BLaER1 treated with 17β-estradiol and CSF1 and Interleukin-3, amounts not matched to agents 10 nM and 100 nM (cell line): ENCODE measurements around the gene ERC2.

Experiments
- H3K27ac ChIP-seq, 11 experiments: shearing (Covaris generic); formaldehyde crosslinking; 2 replicates each; pipeline ENCODE4 v1.8.1; 2022
- H3K27me3 ChIP-seq, 11 experiments: shearing (Covaris generic); formaldehyde crosslinking; 2 replicates each; pipeline ENCODE4 v1.8.1; 2022
- H3K36me3 ChIP-seq, 11 experiments: shearing (Covaris generic); formaldehyde crosslinking; 2 replicates each; pipeline ENCODE4 v1.8.1; 2022
- H3K4me1 ChIP-seq, 10 experiments: shearing (Covaris generic); formaldehyde crosslinking; 2 replicates each; pipeline ENCODE4 v1.8.1; 2022
- H3K4me2 ChIP-seq, 11 experiments: shearing (Covaris generic); formaldehyde crosslinking; 2 replicates each; pipeline ENCODE4 v1.8.1; 2022
- H3K4me3 ChIP-seq, 10 experiments: shearing (Covaris generic); formaldehyde crosslinking; 2 replicates each; pipeline ENCODE4 v1.8.1; 2022
- H3K9ac ChIP-seq, 11 experiments: shearing (Covaris generic); formaldehyde crosslinking; 2 replicates each; pipeline ENCODE4 v1.8.1; 2022
- H3K9me3 ChIP-seq, 11 experiments: shearing (Covaris generic); formaldehyde crosslinking; replicated peaks in 1 of 11; 2 replicates each; pipeline ENCODE4 v1.8.1; 2022
- H4K20me1 ChIP-seq, 11 experiments: shearing (Covaris generic); formaldehyde crosslinking; 2 replicates each; pipeline ENCODE4 v1.8.1; 2022
- Cebpa-rat ChIP-seq, 11 experiments: shearing (Covaris generic); IDR thresholded peaks; 2 replicates each; pipeline ENCODE4 v1.8.1; 2022

The ERC2 gene

GRCh38 chr3:55641964-55642363 is 826.3 kb downstream of the ERC2 start:
- Histone ChIP-seq H3K9me3 (no peaks in the 10 kb centered on the region), H3K27ac (no peak overlapping the region), H3K4me1 (peaks cover 0 to 13% (median 5%) of the 10 kb centered on the region in 10 experiments; a peak in 10 of 20 replicates), H3K36me3 (no peaks in the 10 kb centered on the region), H3K4me3 (no peak overlapping the region), H3K27me3 (no peaks in the 10 kb centered on the region), H3K4me2 (peak overlapping the region in 1 of 11 experiments; percentile 10; a peak in 1 of 22 replicates), H4K20me1 (no peaks in the 10 kb centered on the region), H3K9ac (no peak overlapping the region)
- no peak for TF ChIP-seq Cebpa-rat (IDR thresholded peaks at IDR 0.05)

- Histone ChIP-seq H3K27ac (no peak overlapping the region), H3K4me2 (peak overlapping the region in 5 of 11 experiments; percentile 5 to 56 (median 32); a peak in 8 of 22 replicates), H3K9me3 (no peaks in the 10 kb centered on the region), H3K27me3 (no peaks in the 10 kb centered on the region), H3K4me1 (peaks cover 0 to 13% (median 5%) of the 10 kb centered on the region in 10 experiments; a peak in 10 of 20 replicates), H3K36me3 (no peaks in the 10 kb centered on the region), H3K9ac (no peak overlapping the region), H4K20me1 (no peaks in the 10 kb centered on the region), H3K4me3 (no peak overlapping the region)
- no peak for TF ChIP-seq Cebpa-rat (IDR thresholded peaks at IDR 0.05)
Measured at GRCh38 chr3:55639896-55640765, 828.1 kb downstream of the ERC2 start.

DNA sequence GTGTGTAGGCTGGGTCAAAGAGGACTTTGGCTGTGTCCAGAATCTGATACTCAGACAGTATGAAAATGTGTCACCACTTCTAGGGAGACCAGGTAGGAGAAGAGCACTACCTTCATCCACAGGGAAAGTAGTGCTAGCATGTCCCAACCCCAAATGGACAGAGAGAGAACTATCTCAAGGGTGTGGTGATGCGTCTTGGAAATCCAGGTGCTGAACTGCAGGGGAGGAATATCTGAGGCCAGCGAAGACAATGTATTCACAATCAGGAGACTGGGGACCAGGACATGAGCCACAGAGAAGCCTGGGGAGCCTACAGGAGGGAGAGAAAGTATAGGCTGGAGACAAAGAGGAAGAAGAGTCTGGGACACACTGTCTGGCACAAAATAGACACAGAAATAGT is 829.1 kb downstream of the ERC2 start:
- Histone ChIP-seq H3K27me3 (no peaks in the 10 kb centered on the region), H3K4me3 (no peak overlapping the region), H3K9me3 (no peaks in the 10 kb centered on the region), H3K27ac (no peak overlapping the region), H3K36me3 (no peaks in the 10 kb centered on the region), H3K4me1 (peaks cover 0 to 13% (median 5%) of the 10 kb centered on the region in 10 experiments; a peak in 10 of 20 replicates), H3K4me2 (peak overlapping the region in 2 of 11 experiments; percentile 32 to 56; a peak in 2 of 22 replicates), H3K9ac (no peak overlapping the region), H4K20me1 (no peaks in the 10 kb centered on the region)
- no peak for TF ChIP-seq Cebpa-rat (IDR thresholded peaks at IDR 0.05)

DNA sequence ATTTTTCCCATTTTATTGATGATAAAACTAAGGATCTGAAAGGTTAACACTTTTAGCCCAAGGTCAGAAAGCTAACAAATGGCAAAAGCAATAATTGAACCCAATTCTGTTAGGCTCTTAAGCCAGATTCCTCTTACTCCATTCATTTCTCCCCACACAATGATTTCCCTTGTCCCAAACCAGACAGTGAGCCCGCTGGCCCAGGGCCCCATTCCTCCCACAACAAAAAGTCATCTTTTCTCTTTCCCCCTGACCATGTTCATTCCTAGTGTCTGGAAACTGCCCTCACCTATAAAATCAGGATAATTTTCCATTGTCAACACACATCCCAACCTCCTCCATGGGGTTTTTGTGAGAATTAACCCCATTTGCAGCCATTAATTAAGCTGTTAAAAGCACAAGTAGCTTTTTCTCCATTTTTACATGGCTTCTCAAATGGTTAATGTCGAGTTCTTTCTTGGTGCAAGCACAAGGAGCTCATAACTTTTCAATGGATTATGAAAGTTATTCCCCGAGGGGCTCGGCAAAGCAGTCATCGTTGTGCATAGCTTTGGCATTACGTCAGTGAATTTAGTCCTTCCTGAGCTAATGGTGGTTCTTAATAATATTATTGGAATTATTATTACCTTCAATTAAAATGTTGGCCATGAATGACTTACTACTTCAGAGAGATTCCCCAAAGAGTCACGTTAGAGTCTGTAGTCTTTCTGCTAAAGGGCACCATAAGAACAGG is 830.2 kb downstream of the ERC2 start:
- Histone ChIP-seq H3K27me3 (no peaks in the 10 kb centered on the region), H3K27ac (no peak overlapping the region), H4K20me1 (no peaks in the 10 kb centered on the region), H3K4me1 (peaks cover 0 to 13% (median 5%) of the 10 kb centered on the region in 10 experiments; a peak in 10 of 20 replicates), H3K4me2 (no peak overlapping the region), H3K9me3 (no peaks in the 10 kb centered on the region), H3K36me3 (no peaks in the 10 kb centered on the region), H3K9ac (no peak overlapping the region), H3K4me3 (no peak overlapping the region)
- TF ChIP-seq Cebpa-rat (IDR thresholded peaks at IDR 0.05), result no peak

GRCh38 chr3:55636300-55637195 is 831.7 kb downstream of the ERC2 start:
- Histone ChIP-seq H3K4me1 (peaks cover 0 to 13% (median 0%) of the 10 kb centered on the region in 10 experiments; a peak in 7 of 20 replicates), H3K9ac (no peak overlapping the region), H3K27me3 (no peaks in the 10 kb centered on the region), H4K20me1 (no peaks in the 10 kb centered on the region), H3K36me3 (no peaks in the 10 kb centered on the region), H3K9me3 (no peaks in the 10 kb centered on the region), H3K4me3 (no peak overlapping the region), H3K27ac (no peak overlapping the region), H3K4me2 (no peak overlapping the region)
- no peak for TF ChIP-seq Cebpa-rat (IDR thresholded peaks at IDR 0.05)

DNA sequence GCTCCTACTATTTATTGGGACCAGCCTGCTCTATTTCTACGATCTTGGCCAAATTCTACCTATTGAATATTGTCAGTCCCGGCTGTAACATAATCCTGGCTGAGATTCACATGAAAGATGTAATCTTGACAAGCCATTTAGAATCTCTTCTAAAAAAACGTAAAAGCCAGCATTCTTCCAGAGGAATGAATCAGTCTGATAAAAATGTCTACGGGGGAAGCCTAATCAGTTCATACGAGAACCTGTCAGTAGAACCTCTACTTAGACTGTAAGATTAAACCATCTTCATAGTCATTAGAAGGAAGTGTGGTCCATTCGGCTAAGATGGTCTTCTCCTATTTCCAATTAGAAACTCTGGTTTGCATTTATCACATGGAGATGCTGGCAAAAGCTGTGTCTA is 833.9 kb downstream of the ERC2 start:
- no peaks in the 10 kb centered on the region for H3K27me3 ChIP-seq
- no peak overlapping the region for H3K4me2 ChIP-seq
- H3K36me3 ChIP-seq, result no peaks in the 10 kb centered on the region
- H3K9ac ChIP-seq, result no peak overlapping the region
- H3K9me3 ChIP-seq, result no peaks in the 10 kb centered on the region
- H4K20me1 ChIP-seq, result no peaks in the 10 kb centered on the region
- no peak for TF ChIP-seq Cebpa-rat (IDR thresholded peaks at IDR 0.05)
- no peak overlapping the region for H3K4me3 ChIP-seq
- no peak overlapping the region for H3K27ac ChIP-seq
- H3K4me1 ChIP-seq, result peaks cover 0 to 2% (median 0%) of the 10 kb centered on the region in 10 experiments; a peak in 2 of 20 replicates

- no peak for TF ChIP-seq Cebpa-rat (IDR thresholded peaks at IDR 0.05)
- H3K4me1 ChIP-seq, result no peaks in the 10 kb centered on the region
- H3K4me2 ChIP-seq, result no peak overlapping the region
- H3K4me3 ChIP-seq, result no peak overlapping the region
- no peaks in the 10 kb centered on the region for H3K27me3 ChIP-seq
- H3K27ac ChIP-seq, result no peak overlapping the region
- no peaks in the 10 kb centered on the region for H3K9me3 ChIP-seq
- H4K20me1 ChIP-seq, result no peaks in the 10 kb centered on the region
- no peaks in the 10 kb centered on the region for H3K36me3 ChIP-seq
- H3K9ac ChIP-seq, result no peak overlapping the region
Measured at GRCh38 chr3:55633333-55633732, 834.9 kb downstream of the ERC2 start.

DNA sequence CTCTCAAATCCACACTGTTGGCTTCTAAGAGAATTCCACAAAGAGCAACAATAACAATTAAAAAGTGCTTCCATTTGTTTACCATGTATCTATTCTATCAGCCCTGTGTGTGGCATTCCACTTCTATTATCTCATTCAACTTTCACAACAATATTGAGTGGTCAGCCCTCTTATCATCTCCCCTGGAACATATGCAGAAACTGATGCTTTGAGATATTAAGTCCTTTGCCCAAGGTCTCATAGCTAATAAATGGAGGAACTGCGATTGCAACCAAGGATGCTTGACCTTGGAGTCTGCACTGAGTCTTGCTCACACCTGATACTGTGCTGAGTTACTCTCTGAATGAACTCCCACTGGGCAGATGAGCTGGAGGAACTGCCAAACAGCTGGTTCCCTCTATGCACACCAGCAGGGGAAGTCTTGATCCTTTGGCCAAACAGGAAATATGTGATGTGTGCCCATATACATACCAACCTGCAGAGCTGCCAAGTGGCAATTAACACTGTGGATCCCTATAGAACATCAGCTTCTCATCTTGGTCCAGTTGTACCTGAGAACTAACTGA is 836.4 kb downstream of the ERC2 start:
- Histone ChIP-seq H3K9me3 (no peaks in the 10 kb centered on the region), H3K27ac (no peak overlapping the region), H3K4me2 (no peak overlapping the region), H3K4me1 (peaks cover 0 to 7% (median 0%) of the 10 kb centered on the region in 10 experiments; a peak in 8 of 20 replicates), H4K20me1 (no peaks in the 10 kb centered on the region), H3K4me3 (no peak overlapping the region), H3K27me3 (no peaks in the 10 kb centered on the region), H3K9ac (no peak overlapping the region), H3K36me3 (no peaks in the 10 kb centered on the region)
- TF ChIP-seq Cebpa-rat (IDR thresholded peaks at IDR 0.05), result no peak
